HepG2 (cell line): ENCODE data around the gene SERPINB6. TPM values are rescaled to one million over a fixed set of nuclear protein-coding genes. Genes with fewer than 3 reads are reported as not detected.

ENCODE experiments used
- DZIP1 ChIP-seq: sonication (generic); formaldehyde crosslinking; IDR thresholded peaks from 2 replicates; pipeline ENCODE4 v1.5.0; 2020; ENCODE audit warnings: mild to moderate bottlenecking, missing genetic modification reagents
- EHMT2 ChIP-seq: fragments of 200-600 bp; sonication (generic); IDR thresholded peaks from 2 replicates; pipeline ENCODE4 v1.7.0; 2017; ENCODE audit warnings: antibody characterized with exemption, low read depth, low read length, borderline replicate concordance
- KIAA2018 ChIP-seq: sonication (generic); formaldehyde crosslinking; IDR thresholded peaks from 2 replicates; pipeline ENCODE4 v1.5.0; 2020; ENCODE audit warnings: mild to moderate bottlenecking, missing genetic modification reagents, borderline replicate concordance
- SETDB1 ChIP-seq: sonication (generic); formaldehyde crosslinking; IDR thresholded peaks from 2 replicates; pipeline ENCODE4 v1.5.1; 2020; ENCODE audit warnings: missing genetic modification reagents, mild to moderate bottlenecking, borderline replicate concordance
- SMARCE1 ChIP-seq: fragments of 450-650 bp; IDR thresholded peaks from 2 replicates; pipeline ENCODE4 v1.6.1; 2017; ENCODE audit warnings: borderline replicate concordance
- ZBTB7A ChIP-seq: sonication (generic); formaldehyde crosslinking; IDR thresholded peaks from 2 replicates; pipeline ENCODE4 v1.8.0; 2022; ENCODE audit warnings: mild to moderate bottlenecking, missing genetic modification reagents
- ZNF138 ChIP-seq: sonication (generic); formaldehyde crosslinking; IDR thresholded peaks from 2 replicates; pipeline ENCODE4 v1.5.0; 2020; ENCODE audit warnings: mild to moderate bottlenecking, low read depth, missing genetic modification reagents
- ZNF142 ChIP-seq: sonication (generic); formaldehyde crosslinking; IDR thresholded peaks from 2 replicates; pipeline ENCODE4 v1.4.0; 2020; ENCODE audit warnings: missing genetic modification reagents
- polyA plus RNA-seq, 8 experiments: library from polyadenylated mRNA; depleted of rRNA in 3 of 8; stranded (reverse) in 7 of 8; unstranded in 1 of 8; fragments of >200 nt; fragmentation: Illumina TruSeq in 4 of 8; extraction: Trizol in 4 of 8; gene quantifications; 2 replicates each; pipeline versions ENCODE4 v1.2.1 to v1.2.3, GENCODE V29; 2011 to 2016; ENCODE audit warnings: low read depth in 4 of 8, missing spikeins in 1 of 8, mixed read lengths in 1 of 8; ENCODE audit not compliant: insufficient read depth in 1 of 8
- total RNA-seq, 5 experiments: library from RNA; depleted of rRNA; stranded (reverse); fragments of >200 nt; fragmentation: Illumina TruSeq; extraction: Trizol; gene quantifications; 2 replicates each; pipeline ENCODE4 v1.2.3, GENCODE V29; 2016; ENCODE audit warnings: low read depth in 1 of 5

Gene SERPINB6
- total and polyA plus RNA-seq, 2 of the 13 experiments (the other 11 are each of a cell fraction or from before 2014, with no cell fraction given): 38.2 to 61.3 TPM

- TF ChIP-seq ZNF142 (CRISPR knock-in tag): no peak
- TF ChIP-seq SETDB1 (CRISPR knock-in tag): no peak
- TF ChIP-seq SMARCE1: no peak
- 0 out of 2 replicates have a peak, but pooled peaks have one; percentile 20 for TF ChIP-seq ZNF138
- peak; percentile 62; the same call in 1 of the 2 replicates for TF ChIP-seq ZBTB7A (CRISPR knock-in tag)
- TF ChIP-seq KIAA2018 (CRISPR knock-in tag): no peak
- TF ChIP-seq EHMT2: no peak; the same call in 1 of the 2 replicates
- 0 out of 2 replicates have a peak, but pooled peaks have one; percentile 54 for TF ChIP-seq DZIP1 (CRISPR knock-in tag)
Measured at GRCh38 chr6:2998998-2999617, 27.7 kb upstream of the SERPINB6 start (continued).
